Measurements from ENCODE around the gene MIEF1.

The MIEF1 gene

GRCh38 chr22:39546889-39547586 lies 44.9 kb downstream of the MIEF1 start:
- TF ChIP-seq ZBTB7A (IDR thresholded peaks at IDR 0.05; ENCODE audit: low read depth) (no peak), EGR1 (IDR thresholded peaks at IDR 0.05) (no peak), EP300 (IDR thresholded peaks at IDR 0.05; ENCODE audit: borderline replicate concordance) (no peak), TEAD4 (IDR thresholded peaks at IDR 0.05) (no peak), RAD21 (IDR thresholded peaks at IDR 0.05; ENCODE audit: low read depth) (no peak), TCF12 (IDR thresholded peaks at IDR 0.05; ENCODE audit: low read depth) (no peak), MAX (IDR thresholded peaks at IDR 0.05) (no peak), NFIC (IDR thresholded peaks at IDR 0.05) (no peak), TAF1 (IDR thresholded peaks at IDR 0.05; ENCODE audit: low read depth) (no peak), CREB1 (IDR thresholded peaks at IDR 0.05; ENCODE audit: low read depth) (no peak), YY1 (IDR thresholded peaks at IDR 0.05; ENCODE audit: low read depth) (no peak)

- TF ChIP-seq TAF1 (IDR thresholded peaks at IDR 0.05; ENCODE audit: low read depth) (no peak), RAD21 (IDR thresholded peaks at IDR 0.05; ENCODE audit: low read depth) (no peak), USF1 (IDR thresholded peaks at IDR 0.05) (no peak), MAX (IDR thresholded peaks at IDR 0.05) (no peak), REST (IDR thresholded peaks at IDR 0.05; ENCODE audit: low read depth) (no peak), CEBPB (IDR thresholded peaks at IDR 0.05) (no peak), YY1 (IDR thresholded peaks at IDR 0.05; ENCODE audit: low read depth) (no peak), TEAD4 (IDR thresholded peaks at IDR 0.05) (no peak), EGR1 (IDR thresholded peaks at IDR 0.05) (no peak), NFIC (IDR thresholded peaks at IDR 0.05) (no peak)
Measured at GRCh38 chr22:39547587-39547947, 45.5 kb downstream of the MIEF1 start.

- TF ChIP-seq NFIC (IDR thresholded peaks at IDR 0.05) (no peak), MAX (IDR thresholded peaks at IDR 0.05) (no peak), RAD21 (IDR thresholded peaks at IDR 0.05; ENCODE audit: low read depth) (no peak), ZBTB7A (IDR thresholded peaks at IDR 0.05; ENCODE audit: low read depth) (no peak), REST (IDR thresholded peaks at IDR 0.05; ENCODE audit: low read depth) (no peak), USF1 (IDR thresholded peaks at IDR 0.05) (no peak), EP300 (IDR thresholded peaks at IDR 0.05; ENCODE audit: borderline replicate concordance) (no peak), CREB1 (IDR thresholded peaks at IDR 0.05; ENCODE audit: low read depth) (no peak), CEBPB (IDR thresholded peaks at IDR 0.05) (no peak), TEAD4 (IDR thresholded peaks at IDR 0.05) (no peak), FOXM1 (IDR thresholded peaks at IDR 0.05; ENCODE audit: borderline replicate concordance, low read depth) (no peak), TAF1 (IDR thresholded peaks at IDR 0.05; ENCODE audit: low read depth) (no peak), TCF12 (IDR thresholded peaks at IDR 0.05; ENCODE audit: low read depth) (no peak), EGR1 (IDR thresholded peaks at IDR 0.05) (no peak), YY1 (IDR thresholded peaks at IDR 0.05; ENCODE audit: low read depth) (no peak)
Measured at GRCh38 chr22:39553429-39553828, 51.3 kb downstream of the MIEF1 start.

GRCh38 chr22:39554151-39554550 lies 52.1 kb downstream of the MIEF1 start:
- TF ChIP-seq RAD21 (IDR thresholded peaks at IDR 0.05; ENCODE audit: low read depth) (no peak), MAX (IDR thresholded peaks at IDR 0.05) (no peak), EP300 (IDR thresholded peaks at IDR 0.05; ENCODE audit: borderline replicate concordance) (no peak), TAF1 (IDR thresholded peaks at IDR 0.05; ENCODE audit: low read depth) (no peak), USF1 (IDR thresholded peaks at IDR 0.05) (no peak), YY1 (IDR thresholded peaks at IDR 0.05; ENCODE audit: low read depth) (no peak), TEAD4 (IDR thresholded peaks at IDR 0.05) (no peak), REST (IDR thresholded peaks at IDR 0.05; ENCODE audit: low read depth) (no peak), CEBPB (IDR thresholded peaks at IDR 0.05) (no peak), TCF12 (IDR thresholded peaks at IDR 0.05; ENCODE audit: low read depth) (no peak), ZBTB7A (IDR thresholded peaks at IDR 0.05; ENCODE audit: low read depth) (no peak), EGR1 (IDR thresholded peaks at IDR 0.05) (no peak), NFIC (IDR thresholded peaks at IDR 0.05) (no peak), FOXM1 (IDR thresholded peaks at IDR 0.05; ENCODE audit: borderline replicate concordance, low read depth) (no peak), CREB1 (IDR thresholded peaks at IDR 0.05; ENCODE audit: low read depth) (no peak)

All from Ishikawa (cell line).